Astrocyte (in vitro differentiated cells and primary cell): Measurements from ENCODE around the gene UTP3. TPM values are rescaled to one million over a fixed set of nuclear protein-coding genes. Genes with fewer than 3 reads are reported as not detected.

Source experiments
- DNase-seq: peaks from one replicate; pipeline ENCODE4 v3.0.0-alpha.2; 2010; ENCODE audit warnings: low read depth
- FAIRE-seq: peaks from 2 replicates; lab custom pipeline; 2011; peaks lifted over from hg19 to GRCh38; lab: Jason Lieb, UNC
- H2AFZ ChIP-seq: 2 replicates; pipeline ENCODE4 v1.6.0; 2012; ENCODE audit warnings: low read depth, low read length, inconsistent platforms
- H3K27ac ChIP-seq: 2 replicates; pipeline ENCODE4 v1.5.1; 2011; ENCODE audit warnings: low read depth, low read length, inconsistent platforms
- H3K27me3 ChIP-seq: 2 replicates; pipeline ENCODE4 v1.6.0; 2011; ENCODE audit warnings: low read length, inconsistent platforms; ENCODE audit not compliant: insufficient read depth
- H3K36me3 ChIP-seq: 2 replicates; pipeline ENCODE4 v1.5.1; 2011; ENCODE audit warnings: low read length, inconsistent platforms; ENCODE audit not compliant: insufficient read depth
- H3K4me1 ChIP-seq: 2 replicates; pipeline ENCODE4 v1.5.1; 2011; ENCODE audit warnings: low read length, inconsistent platforms; ENCODE audit not compliant: insufficient read depth
- H3K4me2 ChIP-seq: 2 replicates; pipeline ENCODE4 v1.6.0; 2012; ENCODE audit warnings: low read length, inconsistent platforms
- H3K4me3 ChIP-seq: 2 replicates; pipeline ENCODE4 v1.5.1; 2011; ENCODE audit warnings: low read depth, mild to moderate bottlenecking, low read length, inconsistent platforms; ENCODE audit not compliant: insufficient read depth
- H3K79me2 ChIP-seq: 2 replicates; pipeline ENCODE4 v1.6.0; 2012; ENCODE audit warnings: mild to moderate bottlenecking, low read length, inconsistent platforms; ENCODE audit not compliant: insufficient read depth
- H3K9ac ChIP-seq: 2 replicates; pipeline ENCODE4 v1.6.0; 2012; ENCODE audit warnings: mild to moderate bottlenecking, low read length, inconsistent platforms
- H3K9me3 ChIP-seq: 2 replicates; pipeline ENCODE4 v1.5.1; 2012; ENCODE audit warnings: low read depth, mild to moderate bottlenecking, low read length, inconsistent platforms; ENCODE audit not compliant: insufficient read depth
- H4K20me1 ChIP-seq: 2 replicates; pipeline ENCODE4 v1.6.0; 2012; ENCODE audit warnings: low read length, inconsistent platforms; ENCODE audit not compliant: insufficient read depth
- H3K27ac Mint-ChIP-seq: one replicate; pipeline ENCODE4 v1.8.0; 2021; ENCODE audit warnings: mild to moderate bottlenecking, mixed read lengths; ENCODE audit not compliant: unreplicated experiment
- H3K27me3 Mint-ChIP-seq: one replicate; pipeline ENCODE4 v1.8.0; 2021; ENCODE audit warnings: low read depth, mixed read lengths; ENCODE audit not compliant: unreplicated experiment
- H3K36me3 Mint-ChIP-seq: one replicate; pipeline ENCODE4 v1.8.0; 2021; ENCODE audit warnings: low read depth, mixed read lengths; ENCODE audit not compliant: unreplicated experiment
- H3K4me1 Mint-ChIP-seq: one replicate; pipeline ENCODE4 v1.8.0; 2021; ENCODE audit warnings: low read depth, mixed read lengths; ENCODE audit not compliant: unreplicated experiment
- H3K4me3 Mint-ChIP-seq: one replicate; pipeline ENCODE4 v1.8.0; 2021; ENCODE audit warnings: mild to moderate bottlenecking, moderate library complexity, mixed read lengths; ENCODE audit not compliant: unreplicated experiment
- H3K9me3 Mint-ChIP-seq: one replicate; pipeline ENCODE4 v1.8.0; 2021; ENCODE audit warnings: mild to moderate bottlenecking, mixed read lengths; ENCODE audit not compliant: unreplicated experiment
- CTCF ChIP-seq: IDR thresholded peaks from 2 replicates; pipeline ENCODE4 v1.5.1; 2011; ENCODE audit warnings: low read depth, mild to moderate bottlenecking, inconsistent platforms, low read length, moderate library complexity; ENCODE audit not compliant: insufficient read depth
- EZH2 ChIP-seq: IDR thresholded peaks from 2 replicates; pipeline ENCODE4 v1.6.1; 2012; ENCODE audit warnings: mild to moderate bottlenecking, low read length, inconsistent platforms; ENCODE audit not compliant: insufficient read depth
- total RNA-seq: library from RNA; stranded (reverse); gene quantifications from 2 replicates; pipeline ENCODE4 v1.2.1, GENCODE V29; 2021

The UTP3 gene
- total RNA-seq, 1 donor from 2014 or later = 37.0 TPM

- H3K4me3 ChIP-seq = no peak overlapping the region
- no peak overlapping the region for H3K27ac ChIP-seq
- FAIRE-seq = no peak
- H3K9ac ChIP-seq = no peak overlapping the region
- H2AFZ ChIP-seq = no peak overlapping the region
- H3K36me3 ChIP-seq = no peaks in the 10 kb centered on the region
- no peak for DNase-seq
- H4K20me1 ChIP-seq = peaks cover 12% of the 10 kb centered on the region
- no peaks in the 10 kb centered on the region for H3K27me3 ChIP-seq
- Mint-ChIP-seq H3K4me3 (no peak overlapping the region), H3K4me1 (peaks cover 11% of the 10 kb centered on the region), H3K36me3 (no peaks in the 10 kb centered on the region), H3K9me3 (no peaks in the 10 kb centered on the region), H3K27me3 (no peaks in the 10 kb centered on the region), H3K27ac (no peak overlapping the region)
- TF ChIP-seq EZH2 (no peak), CTCF (no peak)
- H3K9me3 ChIP-seq = no peaks in the 10 kb centered on the region
- no peak overlapping the region for H3K4me2 ChIP-seq
- H3K79me2 ChIP-seq = peaks cover 85% of the 10 kb centered on the region
- H3K4me1 ChIP-seq = peaks cover 7% of the 10 kb centered on the region
Measured at GRCh38 chr4:70714079-70714887, 26.0 kb downstream of the UTP3 start.

DNA sequence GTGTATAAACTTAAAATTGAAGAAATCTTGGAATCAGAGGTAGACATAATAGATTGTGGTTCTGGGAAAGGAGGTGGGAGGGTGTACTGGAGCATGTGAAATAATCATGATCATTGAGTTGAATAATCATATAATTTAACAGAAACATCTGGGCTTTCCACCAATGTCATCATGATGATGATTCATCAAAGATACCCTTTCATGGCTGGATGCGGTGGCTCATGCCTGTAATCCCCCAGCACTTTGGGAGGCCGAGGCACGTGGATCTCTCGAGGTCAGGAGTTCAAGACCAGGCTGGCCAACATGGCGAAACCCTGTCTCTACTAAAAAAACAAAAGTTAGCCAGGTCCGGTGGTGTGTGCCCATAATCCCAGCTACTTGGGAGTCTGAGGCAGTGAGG, 26.8 kb downstream of the UTP3 start:
- Histone ChIP-seq H4K20me1 (peaks cover 12% of the 10 kb centered on the region), H3K79me2 (peaks cover 85% of the 10 kb centered on the region), H3K9me3 (no peaks in the 10 kb centered on the region), H3K4me3 (no peak overlapping the region), H3K4me2 (no peak overlapping the region), H3K4me1 (no peaks in the 10 kb centered on the region), H3K27ac (no peak overlapping the region), H3K9ac (no peak overlapping the region), H3K36me3 (no peaks in the 10 kb centered on the region), H3K27me3 (no peaks in the 10 kb centered on the region), H2AFZ (no peak overlapping the region)
- peak overlapping the region; percentile 19 for H3K27ac Mint-ChIP-seq
- no peak for TF ChIP-seq EZH2
- TF ChIP-seq CTCF = no peak
- H3K27me3 Mint-ChIP-seq = no peaks in the 10 kb centered on the region
- peak; percentile 34 for DNase-seq
- H3K4me3 Mint-ChIP-seq = no peak overlapping the region
- H3K9me3 Mint-ChIP-seq = no peaks in the 10 kb centered on the region
- H3K4me1 Mint-ChIP-seq = peaks cover 8% of the 10 kb centered on the region
- no peaks in the 10 kb centered on the region for H3K36me3 Mint-ChIP-seq
- FAIRE-seq = no peak
